ENCODE measurements around the gene KCNK3.

KCNK3 gene

GRCh38 chr2:26691881-26692278 is 642 bp upstream of the KCNK3 start:
- no peak for DNase-seq (ENCODE audit: low read depth)

DNA sequence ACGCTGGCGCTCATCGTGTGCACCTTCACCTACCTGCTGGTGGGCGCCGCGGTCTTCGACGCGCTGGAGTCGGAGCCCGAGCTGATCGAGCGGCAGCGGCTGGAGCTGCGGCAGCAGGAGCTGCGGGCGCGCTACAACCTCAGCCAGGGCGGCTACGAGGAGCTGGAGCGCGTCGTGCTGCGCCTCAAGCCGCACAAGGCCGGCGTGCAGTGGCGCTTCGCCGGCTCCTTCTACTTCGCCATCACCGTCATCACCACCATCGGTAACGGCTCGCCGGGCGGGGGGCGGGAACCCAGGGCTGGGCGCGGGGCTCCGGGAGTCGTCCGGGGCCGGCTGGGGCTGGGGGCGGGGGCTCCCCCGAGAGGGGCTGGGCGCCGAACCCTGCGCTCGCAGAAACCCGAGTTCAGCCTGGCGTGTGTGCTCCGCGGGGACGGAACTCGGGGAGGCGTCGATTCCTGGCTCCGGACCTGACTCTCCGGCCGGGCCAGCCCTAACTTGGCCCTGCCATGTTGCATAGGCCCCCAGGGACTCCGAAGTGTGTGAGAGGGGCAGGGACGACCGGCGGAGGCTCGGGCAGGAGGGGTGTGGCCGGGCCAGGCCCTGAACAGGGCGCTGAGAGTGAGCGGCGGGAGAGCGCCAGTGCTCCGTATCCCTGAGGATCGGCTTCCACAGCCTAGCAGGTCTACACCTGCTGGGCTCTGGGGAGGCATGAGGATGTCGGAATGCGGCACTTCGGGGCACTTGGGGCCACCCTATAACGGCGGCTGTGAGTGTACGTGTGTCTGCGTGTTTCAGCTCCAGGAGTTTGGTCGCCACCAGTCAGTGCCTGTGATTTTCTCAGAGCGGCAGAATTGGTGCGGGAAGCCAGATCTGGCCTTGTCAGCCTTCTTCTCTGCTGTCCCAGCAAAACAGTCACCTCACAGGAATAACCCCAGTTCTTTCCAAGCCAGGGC is 651 bp downstream of the KCNK3 start:
- no peak for DNase-seq (ENCODE audit: low read depth)

- DNase-seq (ENCODE audit: low read depth) = no peak
Measured at GRCh38 chr2:26694001-26694400, 1.5 kb downstream of the KCNK3 start.

- DNase-seq (ENCODE audit: low read depth) = no peak
Measured at GRCh38 chr2:26696351-26696816, 3.9 kb downstream of the KCNK3 start.

GRCh38 chr2:26697425-26697824 is 4.9 kb downstream of the KCNK3 start:
- DNase-seq (ENCODE audit: low read depth) = no peak

DNA sequence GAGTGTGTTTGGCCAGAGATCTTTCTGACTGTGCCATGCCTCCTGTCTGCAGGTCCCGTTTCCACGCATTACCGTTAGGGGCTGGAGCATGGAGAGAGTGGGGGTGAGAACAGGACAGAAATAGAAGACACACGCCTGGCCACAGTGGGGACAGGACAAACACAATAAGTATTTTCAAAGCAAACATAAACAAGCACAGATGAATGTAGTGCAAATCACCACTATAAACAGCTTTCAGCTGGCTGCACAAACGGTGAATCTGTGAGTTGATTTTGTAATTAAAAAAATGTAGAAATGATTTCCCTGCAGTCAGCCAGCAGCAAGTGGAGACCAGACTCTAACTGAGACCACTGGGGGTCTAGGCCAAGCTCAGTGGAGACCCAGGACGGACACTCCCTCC is 6.8 kb downstream of the KCNK3 start:
- DNase-seq (ENCODE audit: low read depth) = no peak

DNA sequence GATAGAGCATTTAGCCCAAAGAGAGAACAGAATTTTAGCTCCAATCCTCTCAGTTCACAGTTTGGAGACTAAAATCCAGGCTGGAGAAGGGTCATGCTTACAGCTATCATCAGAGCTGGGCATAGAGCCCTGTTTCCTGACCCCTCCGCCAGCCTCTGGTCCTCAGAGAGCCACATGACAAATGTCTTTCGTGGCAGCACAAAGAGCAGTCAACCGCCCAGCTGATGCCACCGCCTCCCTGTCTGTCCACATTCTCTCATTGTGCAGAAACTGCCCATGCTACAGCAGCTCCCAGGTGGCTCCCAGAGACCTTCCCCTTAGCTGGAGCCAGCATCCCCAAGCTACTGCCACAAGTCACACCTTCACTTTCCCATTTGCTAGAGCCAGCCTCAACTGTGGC is 7.6 kb downstream of the KCNK3 start:
- no peak for DNase-seq (ENCODE audit: low read depth)

GRCh38 chr2:26701596-26701995 is 9.1 kb downstream of the KCNK3 start:
- no peak for DNase-seq (ENCODE audit: low read depth)

- DNase-seq (ENCODE audit: low read depth) = no peak
Measured at GRCh38 chr2:26702025-26702424, 9.5 kb downstream of the KCNK3 start.

DNA sequence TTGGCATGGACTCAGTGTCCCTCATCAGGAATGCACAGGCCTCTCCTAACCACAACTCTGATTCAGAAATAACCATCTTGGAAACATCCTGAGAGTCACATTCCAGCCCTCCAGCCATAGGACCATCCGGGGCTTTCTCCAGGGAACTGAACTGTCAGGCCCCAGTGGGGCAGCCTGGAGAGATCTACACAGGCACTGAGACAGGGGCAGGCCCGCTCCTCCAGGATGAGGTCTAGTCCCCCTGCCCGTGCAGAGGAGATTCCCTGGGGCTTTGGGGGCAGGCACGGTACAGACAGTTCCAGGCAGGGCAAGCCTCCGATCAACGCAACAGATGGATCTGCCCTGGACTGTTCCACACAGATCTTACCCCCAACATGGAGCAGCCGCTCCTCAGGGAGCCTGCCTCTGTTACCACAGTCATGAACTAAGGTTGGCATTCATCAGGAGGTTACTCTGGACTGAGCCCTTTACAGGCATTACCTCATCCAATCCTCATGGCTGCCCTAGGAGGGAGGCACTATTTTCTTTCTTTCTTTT is 12.0 kb downstream of the KCNK3 start:
- no peak for DNase-seq (ENCODE audit: low read depth)

GRCh38 chr2:26705126-26705525 is 12.6 kb downstream of the KCNK3 start:
- DNase-seq (ENCODE audit: low read depth) = no peak

- DNase-seq (ENCODE audit: low read depth) = no peak
Measured at GRCh38 chr2:26706093-26706492, 13.6 kb downstream of the KCNK3 start.

- DNase-seq (ENCODE audit: low read depth) = no peak
Measured at GRCh38 chr2:26706616-26707473, 14.3 kb downstream of the KCNK3 start.

GRCh38 chr2:26707747-26708146 is 15.2 kb downstream of the KCNK3 start:
- no peak for DNase-seq (ENCODE audit: low read depth)

GRCh38 chr2:26708457-26708856 is 15.9 kb downstream of the KCNK3 start:
- DNase-seq (ENCODE audit: low read depth) = no peak

- no peak for DNase-seq (ENCODE audit: low read depth)
Measured at GRCh38 chr2:26709323-26710110, 17.0 kb downstream of the KCNK3 start.

DNA sequence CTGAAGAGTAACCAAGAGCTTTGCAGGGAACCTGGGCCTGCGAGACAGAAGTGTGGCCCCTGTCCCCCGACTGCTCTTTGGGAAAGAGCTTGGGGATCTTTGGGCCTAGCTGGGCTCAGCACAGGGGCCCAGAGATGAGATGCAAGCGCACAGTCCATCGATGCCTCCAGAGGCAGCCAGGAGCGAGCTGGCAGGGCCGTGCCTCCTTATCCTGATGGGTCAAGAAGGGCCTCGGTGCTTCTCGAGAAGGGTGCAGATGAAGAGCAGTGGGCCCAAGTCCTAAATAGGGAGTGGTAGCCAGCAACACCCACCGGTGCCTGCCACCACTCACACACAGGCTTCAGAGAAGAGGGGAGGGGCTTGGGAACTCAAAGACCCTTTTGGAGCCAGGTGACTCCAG is 17.6 kb downstream of the KCNK3 start:
- DNase-seq (ENCODE audit: low read depth) = no peak

DNA sequence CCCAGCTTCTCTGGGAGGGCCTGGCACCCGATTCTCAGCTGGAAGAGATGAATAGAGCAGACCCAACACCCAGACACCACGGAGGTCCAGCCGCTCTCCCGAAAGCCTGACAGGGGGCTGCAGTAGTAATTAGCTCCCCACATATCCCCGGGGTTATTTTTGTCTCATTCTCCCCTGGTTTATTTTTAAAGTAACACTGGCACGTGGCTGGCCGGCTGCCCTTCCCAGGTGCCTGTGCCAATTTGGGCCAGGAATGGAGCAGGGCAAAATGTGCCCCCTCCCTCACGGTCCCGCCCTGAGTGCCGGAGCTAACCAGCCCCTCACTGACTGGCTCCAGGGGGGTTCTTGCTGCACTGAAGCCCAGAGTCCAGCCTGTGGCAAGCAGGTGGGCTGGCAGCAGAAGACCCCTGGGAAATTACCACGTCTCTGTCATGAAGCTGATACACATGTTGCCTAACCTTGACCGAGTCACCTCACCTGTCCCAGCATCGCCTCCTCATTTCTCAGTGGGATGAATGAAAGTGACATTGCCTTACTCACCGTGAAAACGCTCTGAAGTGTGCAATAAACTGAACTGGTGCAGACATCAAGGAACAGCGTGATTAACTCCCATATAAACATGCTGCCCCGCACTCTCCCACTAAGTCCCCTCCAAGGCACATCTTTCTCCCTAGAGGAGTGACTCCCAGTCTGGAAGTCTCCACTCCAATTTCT is 18.4 kb downstream of the KCNK3 start:
- no peak for DNase-seq (ENCODE audit: low read depth)

GRCh38 chr2:26711457-26712161 is 19.1 kb downstream of the KCNK3 start:
- no peak for DNase-seq (ENCODE audit: low read depth)

Measured in activated gamma-delta T cell treated with anti-CD3 and anti-CD28 coated beads, Interleukin-2, amount 50 U/mL, for 16 hours (primary cell).